Osteoblast (primary cell): ENCODE measurements around the gene ANKRD50. TPM values are rescaled to one million over a fixed set of nuclear protein-coding genes. Genes with fewer than 3 reads are reported as not detected.

Experiments
- DNase-seq: peaks from one replicate; pipeline ENCODE4 v3.0.0; 2011; ENCODE audit warnings: low spot score, mixed read lengths; ENCODE audit not compliant: insufficient read length; ENCODE audit errors: missing footprints
- H2AFZ ChIP-seq: 2 replicates; pipeline ENCODE4 v1.6.0; 2011; ENCODE audit warnings: mild to moderate bottlenecking, low read length
- H3K27ac ChIP-seq: 2 replicates; pipeline ENCODE4 v1.5.1; 2011; ENCODE audit warnings: mild to moderate bottlenecking, low read depth, low read length, moderate library complexity
- H3K27me3 ChIP-seq: 2 replicates; pipeline ENCODE4 v1.6.0; 2012; ENCODE audit warnings: mild to moderate bottlenecking, control low read depth, inconsistent platforms, low read length, moderate library complexity; ENCODE audit not compliant: insufficient read depth
- H3K36me3 ChIP-seq: 2 replicates; pipeline ENCODE4 v1.5.1; 2011; ENCODE audit warnings: mild to moderate bottlenecking, low read length, control low read depth, moderate library complexity; ENCODE audit not compliant: insufficient read depth
- H3K4me1 ChIP-seq: 2 replicates; pipeline ENCODE4 v1.5.1; 2011; ENCODE audit warnings: mild to moderate bottlenecking, low read length, control low read depth, moderate library complexity; ENCODE audit not compliant: insufficient read depth
- H3K4me2 ChIP-seq: 2 replicates; pipeline ENCODE4 v1.6.0; 2011; ENCODE audit warnings: mild to moderate bottlenecking, low read length; ENCODE audit not compliant: insufficient read depth
- H3K4me3 ChIP-seq: fragments of 200-600 bp; sonication (generic); 3 replicates; pipeline ENCODE4 v1.5.1; 2012; ENCODE audit warnings: mild to moderate bottlenecking, low read length, inconsistent platforms; ENCODE audit not compliant: insufficient read depth
- H3K79me2 ChIP-seq: 2 replicates; pipeline ENCODE4 v1.6.0; 2012; ENCODE audit warnings: mild to moderate bottlenecking, low read length, control low read depth, inconsistent platforms; ENCODE audit not compliant: insufficient read depth
- H3K9me3 ChIP-seq: 2 replicates; pipeline ENCODE4 v1.5.1; 2011; ENCODE audit warnings: low read depth, low read length, control low read depth
- H4K20me1 ChIP-seq: 2 replicates; pipeline ENCODE4 v1.6.0; 2012; ENCODE audit warnings: mild to moderate bottlenecking, low read length, control low read depth; ENCODE audit not compliant: insufficient read depth
- total RNA-seq: library from RNA; depleted of rRNA; stranded (reverse); fragments of >200 nt; gene quantifications from 2 replicates; pipeline ENCODE4 v1.2.3, GENCODE V29; 2012
- TF ChIP-seq, protein P1 (sequence below): IDR thresholded peaks from 2 replicates; pipeline ENCODE4 v1.5.1; 2011; ENCODE audit warnings: mild to moderate bottlenecking, low read depth, low read length, moderate library complexity; ENCODE audit errors: extremely low read depth

ANKRD50 gene
- total RNA-seq, 1 donor: 27.5 TPM

DNA sequence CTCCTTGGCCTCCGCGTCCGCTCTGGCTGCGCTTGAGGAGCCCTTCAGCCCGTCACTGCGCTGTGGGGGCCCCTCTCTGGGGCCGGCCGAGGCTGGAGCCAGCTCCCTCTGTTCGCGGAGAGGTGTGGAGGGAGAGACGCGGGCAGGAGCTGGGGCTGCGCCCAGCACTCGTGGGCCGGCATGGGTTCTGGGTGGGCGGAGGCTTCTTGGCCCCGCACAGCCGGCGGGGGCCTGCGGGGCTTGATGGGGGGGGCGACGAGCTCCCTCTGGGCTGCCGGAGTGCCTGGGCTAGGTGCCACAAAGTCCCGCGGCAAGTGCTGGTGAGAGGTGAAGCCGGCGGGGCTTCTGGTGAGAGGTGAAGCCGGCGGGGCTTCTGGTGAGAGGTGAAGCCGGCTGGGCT lies 61.9 kb downstream of the ANKRD50 start:
- H3K9me3 ChIP-seq: no peaks in the 10 kb centered on the region
- no peak overlapping the region for H3K4me2 ChIP-seq
- DNase-seq: no peak
- TF ChIP-seq, protein P1, sequence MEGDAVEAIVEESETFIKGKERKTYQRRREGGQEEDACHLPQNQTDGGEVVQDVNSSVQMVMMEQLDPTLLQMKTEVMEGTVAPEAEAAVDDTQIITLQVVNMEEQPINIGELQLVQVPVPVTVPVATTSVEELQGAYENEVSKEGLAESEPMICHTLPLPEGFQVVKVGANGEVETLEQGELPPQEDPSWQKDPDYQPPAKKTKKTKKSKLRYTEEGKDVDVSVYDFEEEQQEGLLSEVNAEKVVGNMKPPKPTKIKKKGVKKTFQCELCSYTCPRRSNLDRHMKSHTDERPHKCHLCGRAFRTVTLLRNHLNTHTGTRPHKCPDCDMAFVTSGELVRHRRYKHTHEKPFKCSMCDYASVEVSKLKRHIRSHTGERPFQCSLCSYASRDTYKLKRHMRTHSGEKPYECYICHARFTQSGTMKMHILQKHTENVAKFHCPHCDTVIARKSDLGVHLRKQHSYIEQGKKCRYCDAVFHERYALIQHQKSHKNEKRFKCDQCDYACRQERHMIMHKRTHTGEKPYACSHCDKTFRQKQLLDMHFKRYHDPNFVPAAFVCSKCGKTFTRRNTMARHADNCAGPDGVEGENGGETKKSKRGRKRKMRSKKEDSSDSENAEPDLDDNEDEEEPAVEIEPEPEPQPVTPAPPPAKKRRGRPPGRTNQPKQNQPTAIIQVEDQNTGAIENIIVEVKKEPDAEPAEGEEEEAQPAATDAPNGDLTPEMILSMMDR: no peak
- no peak overlapping the region for H3K4me3 ChIP-seq
- no peaks in the 10 kb centered on the region for H4K20me1 ChIP-seq
- no peak overlapping the region for H3K27ac ChIP-seq
- no peak overlapping the region for H2AFZ ChIP-seq
- no peaks in the 10 kb centered on the region for H3K27me3 ChIP-seq
- no peaks in the 10 kb centered on the region for H3K79me2 ChIP-seq
- H3K4me1 ChIP-seq: no peaks in the 10 kb centered on the region
- peaks cover 3% of the 10 kb centered on the region for H3K36me3 ChIP-seq

DNA sequence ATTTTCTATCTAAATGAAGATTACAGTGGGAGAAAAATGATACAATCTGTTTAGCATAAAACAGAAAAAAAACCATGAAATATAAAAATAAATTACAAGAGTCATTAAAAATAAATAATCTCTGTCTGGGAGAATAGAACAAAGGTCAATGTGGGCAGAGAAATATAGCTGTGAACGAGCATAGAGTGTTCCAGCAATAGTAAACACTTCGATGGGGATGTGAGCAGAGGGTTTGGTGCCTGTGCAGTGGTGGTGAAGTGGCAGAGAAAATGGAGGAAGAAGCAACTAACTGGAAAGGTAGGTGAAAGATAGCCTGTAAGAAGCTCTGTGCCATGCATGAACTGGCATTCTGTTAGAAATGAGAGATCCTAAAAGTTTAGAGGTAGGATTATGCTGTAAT lies 64.9 kb downstream of the ANKRD50 start:
- no peak overlapping the region for H3K4me2 ChIP-seq
- no peaks in the 10 kb centered on the region for H4K20me1 ChIP-seq
- H3K79me2 ChIP-seq: no peaks in the 10 kb centered on the region
- no peak for DNase-seq
- no peaks in the 10 kb centered on the region for H3K9me3 ChIP-seq
- no peaks in the 10 kb centered on the region for H3K4me1 ChIP-seq
- H2AFZ ChIP-seq: no peak overlapping the region
- TF ChIP-seq, protein P1: no peak
- peaks cover 3% of the 10 kb centered on the region for H3K36me3 ChIP-seq
- H3K27me3 ChIP-seq: no peaks in the 10 kb centered on the region
- H3K4me3 ChIP-seq: no peak overlapping the region
- no peak overlapping the region for H3K27ac ChIP-seq

DNA sequence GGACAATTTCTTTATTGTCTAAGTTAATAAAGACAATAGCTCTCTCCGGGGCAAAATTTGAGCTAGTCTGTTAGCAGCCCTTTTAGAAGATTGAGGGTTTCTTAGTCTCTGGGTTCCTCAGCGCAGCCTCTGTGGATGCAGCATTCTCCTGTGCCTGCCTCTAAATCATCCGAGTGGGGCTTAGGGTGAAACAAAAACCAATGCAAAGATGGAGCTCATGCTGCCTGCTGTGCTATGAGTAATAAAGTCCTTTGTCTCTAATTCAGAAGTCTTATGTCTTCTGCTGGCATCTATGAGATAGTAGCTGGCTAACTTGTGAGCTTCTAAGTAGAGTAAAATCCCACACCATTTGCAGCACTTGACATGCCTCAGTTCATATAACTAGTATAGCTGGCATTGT lies 67.9 kb downstream of the ANKRD50 start:
- Histone ChIP-seq H3K36me3 (no peaks in the 10 kb centered on the region), H2AFZ (no peak overlapping the region), H3K4me2 (no peak overlapping the region), H3K9me3 (no peaks in the 10 kb centered on the region), H3K27ac (no peak overlapping the region), H3K4me3 (no peak overlapping the region), H3K27me3 (no peaks in the 10 kb centered on the region), H3K4me1 (peaks cover 8% of the 10 kb centered on the region), H3K79me2 (no peaks in the 10 kb centered on the region), H4K20me1 (no peaks in the 10 kb centered on the region)
- DNase-seq: no peak
- TF ChIP-seq, protein P1: no peak

DNA sequence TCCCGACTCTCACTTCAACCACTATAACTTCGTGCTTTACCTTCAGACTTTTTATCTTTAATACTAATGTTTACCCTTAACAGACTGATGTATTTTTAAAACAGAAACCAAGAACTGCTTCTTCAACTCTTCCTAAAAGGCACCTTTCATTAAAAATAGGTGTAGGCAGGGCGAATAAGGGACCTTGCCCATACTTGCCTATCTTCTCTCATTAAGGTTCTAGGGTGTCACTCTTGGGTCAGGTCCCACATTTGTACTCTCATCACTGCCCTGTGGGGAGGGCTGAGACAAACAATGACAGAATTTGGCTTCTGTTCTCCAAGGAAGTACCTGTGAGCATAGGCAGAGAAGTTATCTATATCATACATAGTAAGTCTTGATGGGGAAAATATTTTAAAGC lies 69.7 kb downstream of the ANKRD50 start:
- H3K4me1 ChIP-seq: peaks cover 8% of the 10 kb centered on the region
- no peaks in the 10 kb centered on the region for H3K9me3 ChIP-seq
- H3K4me3 ChIP-seq: no peak overlapping the region
- no peak overlapping the region for H3K27ac ChIP-seq
- H4K20me1 ChIP-seq: no peaks in the 10 kb centered on the region
- TF ChIP-seq, protein P1: no peak
- no peak overlapping the region for H3K4me2 ChIP-seq
- no peaks in the 10 kb centered on the region for H3K79me2 ChIP-seq
- H3K27me3 ChIP-seq: no peaks in the 10 kb centered on the region
- no peak overlapping the region for H2AFZ ChIP-seq
- no peak for DNase-seq
- peaks cover 3% of the 10 kb centered on the region for H3K36me3 ChIP-seq
